A673 (cell line): ENCODE measurements around the gene LRP6.

Experiments
- EZH2 ChIP-seq: fragments of 200-600 bp; sonication (generic); IDR thresholded peaks from 2 replicates; pipeline ENCODE4 v1.6.1; 2017; ENCODE audit warnings: borderline replicate concordance, low read depth, mild to moderate bottlenecking, mixed read lengths, antibody characterized with exemption, low read length; ENCODE audit not compliant: poor library complexity, severe bottlenecking
- TF ChIP-seq, protein P1 (sequence below): fragments of 300-800, 200-600 bp; sonication (generic); conservative IDR thresholded peaks from 2 replicates; pipeline ENCODE4 v1.5.1; 2017; ENCODE audit warnings: low read depth, mild to moderate bottlenecking, antibody characterized with exemption, low read length, moderate library complexity, mixed read lengths

DNA sequence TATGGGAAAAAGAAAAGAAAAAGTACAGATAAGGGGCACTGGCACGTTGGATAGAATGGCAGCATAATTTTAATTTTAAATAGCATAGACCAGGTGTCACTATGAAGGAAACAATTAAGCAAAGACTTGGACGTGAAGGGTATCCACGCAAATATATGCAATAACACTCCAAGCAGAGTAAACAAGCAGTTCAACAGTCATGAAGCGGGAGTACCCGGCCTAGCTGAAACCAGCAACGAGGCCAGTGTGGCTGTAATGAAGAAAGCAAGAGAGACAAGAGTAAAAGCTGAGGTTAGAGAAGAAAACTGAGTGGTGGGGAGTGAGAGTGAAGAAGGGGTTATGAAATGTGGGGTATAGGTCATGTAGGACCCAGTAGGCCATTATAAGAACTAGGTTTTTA lies 110.7 kb downstream of the LRP6 start:
- TF ChIP-seq, protein P1, sequence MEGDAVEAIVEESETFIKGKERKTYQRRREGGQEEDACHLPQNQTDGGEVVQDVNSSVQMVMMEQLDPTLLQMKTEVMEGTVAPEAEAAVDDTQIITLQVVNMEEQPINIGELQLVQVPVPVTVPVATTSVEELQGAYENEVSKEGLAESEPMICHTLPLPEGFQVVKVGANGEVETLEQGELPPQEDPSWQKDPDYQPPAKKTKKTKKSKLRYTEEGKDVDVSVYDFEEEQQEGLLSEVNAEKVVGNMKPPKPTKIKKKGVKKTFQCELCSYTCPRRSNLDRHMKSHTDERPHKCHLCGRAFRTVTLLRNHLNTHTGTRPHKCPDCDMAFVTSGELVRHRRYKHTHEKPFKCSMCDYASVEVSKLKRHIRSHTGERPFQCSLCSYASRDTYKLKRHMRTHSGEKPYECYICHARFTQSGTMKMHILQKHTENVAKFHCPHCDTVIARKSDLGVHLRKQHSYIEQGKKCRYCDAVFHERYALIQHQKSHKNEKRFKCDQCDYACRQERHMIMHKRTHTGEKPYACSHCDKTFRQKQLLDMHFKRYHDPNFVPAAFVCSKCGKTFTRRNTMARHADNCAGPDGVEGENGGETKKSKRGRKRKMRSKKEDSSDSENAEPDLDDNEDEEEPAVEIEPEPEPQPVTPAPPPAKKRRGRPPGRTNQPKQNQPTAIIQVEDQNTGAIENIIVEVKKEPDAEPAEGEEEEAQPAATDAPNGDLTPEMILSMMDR = no peak
- TF ChIP-seq EZH2 = no peak
